CD4-positive, alpha-beta memory T cell (primary cell): ENCODE results near the gene FLYWCH1. TPM values are rescaled to one million over a fixed set of nuclear protein-coding genes. Genes with fewer than 3 reads are reported as not detected.

Source experiments
- CTCF ChIA-PET: fragments of 350-600 bp; sonication (Branson Sonifier 250); formaldehyde crosslinking; loops from one replicate; lab custom pipeline; 2021; ENCODE audit warnings: inconsistent platforms; ENCODE audit not compliant: partially characterized antibody; lab: Charles Lee
- POLR2A ChIA-PET: fragments of 350-600 bp; sonication (Branson Sonifier 250); formaldehyde crosslinking; loops from one replicate; lab custom pipeline; 2021; ENCODE audit not compliant: partially characterized antibody; lab: Charles Lee
- DNase-seq, 5 donors: peaks; one replicate each; pipeline versions ENCODE4 v3.0.0 to v3.0.0-alpha.2; 2020 to 2022; ENCODE audit warnings: mixed read lengths in 1 of 5
- H3K27ac ChIP-seq: one replicate; pipeline ENCODE4 v1.7.0; 2013; ENCODE audit warnings: low read depth, low read length
- H3K27me3 ChIP-seq: 2 replicates; pipeline ENCODE4 v1.7.0; 2013; ENCODE audit warnings: mild to moderate bottlenecking, low read length, moderate library complexity; ENCODE audit not compliant: insufficient read depth
- H3K36me3 ChIP-seq: 2 replicates; pipeline ENCODE4 v1.7.0; 2013; ENCODE audit warnings: mild to moderate bottlenecking, low read length, moderate library complexity; ENCODE audit not compliant: insufficient read depth
- H3K4me1 ChIP-seq: 2 replicates; pipeline ENCODE4 v1.7.0; 2013; ENCODE audit warnings: mild to moderate bottlenecking, low read length, moderate library complexity; ENCODE audit not compliant: insufficient read depth
- H3K4me3 ChIP-seq, 2 donors: one replicate each; pipeline ENCODE4 v1.7.0; 2013; ENCODE audit warnings: low read length in 2 of 2, mild to moderate bottlenecking in 1 of 2
- H3K9me3 ChIP-seq, 2 donors: one replicate each; pipeline ENCODE4 v1.7.0; 2013; ENCODE audit warnings: low read length in 2 of 2, control low read depth in 1 of 2; ENCODE audit not compliant: control insufficient read depth in 1 of 2
- H3K27ac Mint-ChIP-seq, 7 donors: one replicate each; pipeline ENCODE4 v1.8.0; 2020 to 2021; ENCODE audit warnings: mixed read lengths in 7 of 7, mild to moderate bottlenecking in 6 of 7, inconsistent platforms in 3 of 7, moderate library complexity in 3 of 7
- H3K27me3 Mint-ChIP-seq, 2 donors: one replicate each; pipeline ENCODE4 v1.8.0; 2020 to 2021; ENCODE audit warnings: mixed read lengths in 2 of 2
- H3K36me3 Mint-ChIP-seq, 2 donors: one replicate each; pipeline ENCODE4 v1.8.0; 2020 to 2021; ENCODE audit warnings: mixed read lengths in 2 of 2, inconsistent platforms in 1 of 2, mild to moderate bottlenecking in 1 of 2
- H3K4me1 Mint-ChIP-seq, 4 donors: one replicate each; pipeline ENCODE4 v1.8.0; 2020 to 2021; ENCODE audit warnings: mixed read lengths in 4 of 4, mild to moderate bottlenecking in 1 of 4
- H3K4me3 Mint-ChIP-seq, 8 donors: one replicate each; pipeline ENCODE4 v1.8.0; 2020 to 2021; ENCODE audit warnings: mixed read lengths in 8 of 8, mild to moderate bottlenecking in 7 of 8, moderate library complexity in 6 of 8, inconsistent platforms in 3 of 8
- H3K9me3 Mint-ChIP-seq, 8 donors: one replicate each; pipeline ENCODE4 v1.8.0; 2020 to 2021; ENCODE audit warnings: mixed read lengths in 8 of 8, mild to moderate bottlenecking in 5 of 8, inconsistent platforms in 3 of 8, moderate library complexity in 1 of 8
- intact Hi-C: fragments of 100-400 bp; cut with micrococcal nuclease; formaldehyde crosslinking; loops from one replicate; pipeline ENCODE4 v1.15.1; 2023
- polyA plus RNA-seq, 2 donors: library from polyadenylated mRNA; unstranded; fragments of 300-500 nt; fragmentation: Illumina TruSeq; gene quantifications; one replicate each; pipeline ENCODE4 v1.2.3, GENCODE V29; 2021
- total RNA-seq, 2 experiments: library from RNA; stranded (reverse); gene quantifications; one replicate each; pipeline ENCODE4 v1.2.3, GENCODE V29; 2021

The FLYWCH1 gene
- total and polyA plus RNA-seq, 4 experiments from 2014 or later = 7.1 to 123 (median 71.3) TPM

- H3K27me3 ChIP-seq = peaks cover 27% of the 10 kb centered on the region
- H3K4me3 ChIP-seq = peak within 1 kb of the TSS; percentile 17 to 47
- CTCF ChIA-PET = interaction anchor here (0.6 kb wide), 1 partner anchor 163 kb away, joined by 3 read pairs; no protein-coding TSS in a partner anchor
- Mint-ChIP-seq H3K9me3 (peaks cover 0 to 1% (median 0%) of the 10 kb centered on the region in 8 donors), H3K27ac (peak within 1 kb of the TSS in 2 of 7 donors; percentile 57 to 65), H3K4me1 (peaks cover 10 to 39% (median 26%) of the 10 kb centered on the region in 4 donors), H3K27me3 (peaks cover 21% of the 10 kb centered on the region in 2 donors), H3K36me3 (no peaks in the 10 kb centered on the region), H3K4me3 (peak within 1 kb of the TSS; percentile 78 to 93 (median 84))
- intact Hi-C loops = no loop called here
- no peak within 1 kb of the TSS for H3K27ac ChIP-seq
- no peaks in the 10 kb centered on the region for H3K36me3 ChIP-seq
- peaks cover 59% of the 10 kb centered on the region for H3K4me1 ChIP-seq
- peak in 4 of 5 donors; percentile 19 to 48 (median 25) for DNase-seq
- POLR2A ChIA-PET = interaction anchor here (0.7 to 6.8 kb wide), 3 partner anchors 19 to 194 kb away, joined by 3 to 49 read pairs (median 3); partner anchors contain the start of genes FLYWCH2 and PKMYT1
- no peaks in the 10 kb centered on the region for H3K9me3 ChIP-seq
Measured at GRCh38 chr16:2963723-2964474, 52.2 kb downstream of the FLYWCH1 start, which contains the start of gene KREMEN2. TSS of gene KREMEN2 (plus strand) at chr16:2964275. CDS start at chr16:2964521, 246 bp downstream.

- CTCF ChIA-PET = interaction anchor here (1.2 kb wide), 1 partner anchor 18 kb away, joined by 3 read pairs; no protein-coding TSS in a partner anchor
Measured at GRCh38 chr16:2964475-2965336, 53.0 kb downstream of the FLYWCH1 start.

GRCh38 chr16:2966043-2966807 is 54.5 kb downstream of the FLYWCH1 start:
- H3K4me3 ChIP-seq = no peak overlapping the region
- Mint-ChIP-seq H3K4me1 (peaks cover 9 to 41% (median 29%) of the 10 kb centered on the region in 4 donors), H3K36me3 (no peaks in the 10 kb centered on the region), H3K27ac (no peak overlapping the region), H3K4me3 (peak overlapping the region in 1 of 8 donors; percentile 29), H3K27me3 (peaks cover 15 to 20% of the 10 kb centered on the region in 2 donors), H3K9me3 (peaks cover 0 to 3% (median 0%) of the 10 kb centered on the region in 8 donors)
- H3K9me3 ChIP-seq = no peaks in the 10 kb centered on the region
- no peaks in the 10 kb centered on the region for H3K36me3 ChIP-seq
- ChIA-PET POLR2A (interaction anchor here (1.3 to 6.8 kb wide), 2 partner anchors 10 to 16 kb away, joined by 3 to 49 read pairs; partner anchors contain the start of gene PKMYT1), CTCF (interaction anchor here (0.9 to 1.2 kb wide), 2 partner anchors 17 to 34 kb away, joined by 3 read pairs; no protein-coding TSS in a partner anchor)
- no peak overlapping the region for H3K27ac ChIP-seq
- peak in 1 of 5 donors; percentile 25 for DNase-seq
- peaks cover 27% of the 10 kb centered on the region for H3K27me3 ChIP-seq
- peaks cover 69% of the 10 kb centered on the region for H3K4me1 ChIP-seq
- intact Hi-C loops = loop anchor here (5.0 kb wide), 1 partner anchor 84 kb away; the partner anchor contains the start of gene FLYWCH2

More at GRCh38 chr16:2964475-2965336, 53.0 kb downstream of the FLYWCH1 start:
- Mint-ChIP-seq H3K36me3 (no peaks in the 10 kb centered on the region), H3K4me3 (peak overlapping the region; percentile 51 to 89 (median 75)), H3K4me1 (peaks cover 10 to 40% (median 26%) of the 10 kb centered on the region in 4 donors), H3K27me3 (peaks cover 19 to 21% of the 10 kb centered on the region in 2 donors), H3K9me3 (peaks cover 0 to 1% (median 0%) of the 10 kb centered on the region in 8 donors), H3K27ac (peak overlapping the region in 1 of 7 donors; percentile 65)
- Histone ChIP-seq H3K27me3 (peaks cover 27% of the 10 kb centered on the region), H3K9me3 (no peaks in the 10 kb centered on the region), H3K36me3 (no peaks in the 10 kb centered on the region), H3K4me3 (peak overlapping the region in 1 of 2 donors; percentile 47), H3K27ac (no peak overlapping the region), H3K4me1 (peaks cover 60% of the 10 kb centered on the region)
- DNase-seq = peak; percentile 50 to 76 (median 54)
- POLR2A ChIA-PET = interaction anchor here (0.7 to 6.8 kb wide), 7 partner anchors 9 to 193 kb away, joined by 3 to 49 read pairs (median 3); partner anchors contain the start of genes FLYWCH2 and PKMYT1
- intact Hi-C loops = loop anchor here (5.0 kb wide), 1 partner anchor 82 kb away; the partner anchor contains the start of gene FLYWCH2

- H3K27ac ChIP-seq = no peak overlapping the region
- intact Hi-C loops = loop anchor here (5.0 kb wide), 1 partner anchor 84 kb away; the partner anchor contains the start of gene FLYWCH2
- Mint-ChIP-seq H3K27me3 (peaks cover 13 to 17% of the 10 kb centered on the region in 2 donors), H3K9me3 (peaks cover 0 to 3% (median 0%) of the 10 kb centered on the region in 8 donors), H3K4me3 (no peak overlapping the region), H3K27ac (no peak overlapping the region), H3K36me3 (no peaks in the 10 kb centered on the region), H3K4me1 (peaks cover 7 to 38% (median 25%) of the 10 kb centered on the region in 4 donors)
- DNase-seq = peak in 1 of 5 donors; percentile 36
- peaks cover 27% of the 10 kb centered on the region for H3K27me3 ChIP-seq
- H3K36me3 ChIP-seq = no peaks in the 10 kb centered on the region
- CTCF ChIA-PET = interaction anchor here (0.9 kb wide), 1 partner anchor 35 kb away, joined by 3 read pairs; no protein-coding TSS in a partner anchor
- H3K4me1 ChIP-seq = peaks cover 64% of the 10 kb centered on the region
- H3K4me3 ChIP-seq = no peak overlapping the region
- no peaks in the 10 kb centered on the region for H3K9me3 ChIP-seq
- POLR2A ChIA-PET = interaction anchor here (6.8 kb wide), 1 partner anchor 16 kb away, joined by 49 read pairs; the partner anchor contains the start of gene PKMYT1
Measured at GRCh38 chr16:2966808-2967191, 55.1 kb downstream of the FLYWCH1 start.

- peaks cover 0 to 3% (median 0%) of the 10 kb centered on the region in 8 donors for H3K9me3 Mint-ChIP-seq
- H3K27me3 Mint-ChIP-seq = peaks cover 11 to 15% of the 10 kb centered on the region in 2 donors
- peak overlapping the region in 1 of 8 donors; percentile 43 for H3K4me3 Mint-ChIP-seq
- peaks cover 24% of the 10 kb centered on the region for H3K27me3 ChIP-seq
- no peak overlapping the region for H3K4me3 ChIP-seq
- no peak overlapping the region for H3K27ac Mint-ChIP-seq
- H3K4me1 ChIP-seq = peaks cover 60% of the 10 kb centered on the region
- POLR2A ChIA-PET = interaction anchor here (6.8 kb wide), 1 partner anchor 15 kb away, joined by 49 read pairs; the partner anchor contains the start of gene PKMYT1
- intact Hi-C loops = loop anchor here (5.0 kb wide), 1 partner anchor 85 kb away; the partner anchor contains the start of gene FLYWCH2
- peaks cover 4 to 35% (median 23%) of the 10 kb centered on the region in 4 donors for H3K4me1 Mint-ChIP-seq
- no peaks in the 10 kb centered on the region for H3K36me3 Mint-ChIP-seq
- DNase-seq = peak in 1 of 5 donors; percentile 33
- no peaks in the 10 kb centered on the region for H3K36me3 ChIP-seq
- CTCF ChIA-PET = interaction anchor here (0.9 kb wide), 1 partner anchor 35 kb away, joined by 3 read pairs; no protein-coding TSS in a partner anchor
- H3K27ac ChIP-seq = no peak overlapping the region
- H3K9me3 ChIP-seq = no peaks in the 10 kb centered on the region
Measured at GRCh38 chr16:2967211-2967631, 55.5 kb downstream of the FLYWCH1 start.
